HK-2 (cell line): ENCODE data around the gene EEF1G.
"Not testable (repeated sequence)": the region's sequence is repeated elsewhere in the genome, so short reads cannot be mapped to it uniquely, and the experiment has no call there.

Experiments
- DNase-seq: peaks from one replicate; pipeline ENCODE4 v3.0.0-alpha.2; 2018; ENCODE audit not compliant: unreplicated experiment

Gene EEF1G

GRCh38 chr11:62603776-62604299 is 30.1 kb upstream of the EEF1G start:
- DNase-seq = no peak

DNA sequence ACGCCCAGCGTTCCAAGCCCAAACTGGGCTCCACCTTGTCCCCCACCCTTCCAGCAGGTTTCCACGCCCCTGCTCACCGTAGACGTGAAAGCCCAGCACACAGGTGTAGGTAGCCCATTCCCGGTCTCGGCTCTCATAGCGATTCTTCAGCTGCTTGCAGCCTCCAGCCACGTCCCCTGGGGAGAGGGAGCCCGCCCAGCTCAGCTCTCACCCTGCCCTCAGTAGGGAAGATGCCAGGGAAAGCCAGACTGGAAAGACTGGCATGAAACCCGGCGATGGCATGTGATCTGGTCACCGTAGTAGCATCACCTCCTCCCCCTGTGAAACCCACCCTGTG is 29.3 kb upstream of the EEF1G start:
- no peak for DNase-seq

GRCh38 chr11:62602141-62603071 is 28.7 kb upstream of the EEF1G start:
- DNase-seq = no peak

GRCh38 chr11:62601372-62602140 is 27.9 kb upstream of the EEF1G start, which contains the start of gene MTA2:
Gene MTA2 (minus strand): TSS chr11:62601865. CDS start chr11:62601450, 415 bp downstream.
- peak; percentile 96 for DNase-seq

DNA sequence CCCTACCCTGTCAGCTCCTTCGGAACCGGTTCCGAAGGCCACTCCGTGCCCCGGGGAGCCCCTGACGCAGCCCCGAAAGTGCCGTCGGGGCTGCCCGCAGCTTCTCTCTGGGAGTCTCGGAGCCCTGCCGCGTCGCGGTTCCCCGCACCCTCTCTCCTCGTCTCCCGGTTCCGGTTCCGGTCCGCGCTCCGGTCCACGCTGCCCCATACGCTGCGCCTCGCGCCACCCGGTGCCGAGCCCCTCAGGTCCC is 27.4 kb upstream of the EEF1G start:
- DNase-seq = no peak

DNA sequence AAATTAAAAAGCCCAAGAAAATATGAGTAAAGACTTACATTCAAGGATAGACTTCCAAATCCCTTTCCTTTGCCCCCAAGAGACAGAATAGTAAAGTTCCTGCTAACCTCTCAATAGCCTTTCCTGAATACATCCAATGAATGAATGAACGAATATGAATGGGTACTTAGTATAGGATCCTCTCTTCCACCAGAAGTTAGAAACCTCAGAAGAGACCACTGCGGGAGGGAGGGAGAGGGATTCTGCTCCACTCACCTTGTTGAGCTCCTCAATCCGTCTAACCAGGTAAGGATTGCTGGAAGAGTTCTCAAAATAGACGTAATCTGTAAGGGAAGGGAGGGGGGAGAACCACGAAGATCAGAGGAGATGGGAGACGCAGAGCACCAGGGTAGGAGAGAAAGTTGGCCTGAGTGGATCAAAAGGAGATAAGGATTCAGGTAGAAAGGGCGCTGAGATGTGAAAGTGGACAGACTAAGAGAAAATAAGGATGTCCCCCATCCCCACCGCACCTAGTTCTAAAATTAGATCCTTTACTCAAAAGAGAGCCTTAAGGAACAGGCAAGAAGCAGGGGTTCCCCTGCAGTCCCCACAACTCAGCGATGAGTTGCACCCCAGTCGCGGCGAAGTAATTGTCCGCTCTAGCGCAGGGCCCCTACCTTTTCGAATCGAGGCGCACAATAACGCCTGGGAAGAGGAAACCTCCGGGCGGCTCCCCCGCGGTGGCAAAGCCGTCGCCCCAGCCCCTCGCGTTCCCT is 26.9 kb upstream of the EEF1G start:
- no peak for DNase-seq

GRCh38 chr11:62599901-62600300 is 26.2 kb upstream of the EEF1G start:
- no peak for DNase-seq

GRCh38 chr11:62599069-62599696 is 25.5 kb upstream of the EEF1G start:
- peak; percentile 75 for DNase-seq

DNA sequence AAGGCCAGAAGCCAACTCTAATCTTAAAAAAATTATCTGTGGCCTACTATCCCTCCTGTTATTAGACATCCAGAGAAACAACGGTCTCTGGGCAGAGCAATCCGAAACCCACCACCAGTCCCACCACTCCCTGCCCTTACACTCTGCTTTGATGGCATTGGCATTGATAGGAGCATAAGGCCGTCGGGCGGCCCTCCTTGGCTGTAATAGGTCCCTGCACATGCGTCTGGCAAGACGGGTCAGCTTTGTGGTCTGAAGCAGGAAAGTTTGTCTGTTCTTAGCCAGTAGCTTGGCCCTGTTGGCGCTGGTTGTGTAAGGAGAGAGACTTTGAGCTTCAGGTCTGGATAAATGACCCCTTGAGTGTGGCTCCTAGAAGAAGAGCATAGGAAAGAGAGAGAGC is 21.4 kb upstream of the EEF1G start:
- no peak for DNase-seq

- peak; percentile 45 for DNase-seq
Observed at GRCh38 chr11:62593434-62594044, 19.8 kb upstream of the EEF1G start.

GRCh38 chr11:62592989-62593421 is 19.3 kb upstream of the EEF1G start:
- DNase-seq = no peak

- no peak for DNase-seq
Observed at GRCh38 chr11:62592146-62592815, 18.6 kb upstream of the EEF1G start.

DNA sequence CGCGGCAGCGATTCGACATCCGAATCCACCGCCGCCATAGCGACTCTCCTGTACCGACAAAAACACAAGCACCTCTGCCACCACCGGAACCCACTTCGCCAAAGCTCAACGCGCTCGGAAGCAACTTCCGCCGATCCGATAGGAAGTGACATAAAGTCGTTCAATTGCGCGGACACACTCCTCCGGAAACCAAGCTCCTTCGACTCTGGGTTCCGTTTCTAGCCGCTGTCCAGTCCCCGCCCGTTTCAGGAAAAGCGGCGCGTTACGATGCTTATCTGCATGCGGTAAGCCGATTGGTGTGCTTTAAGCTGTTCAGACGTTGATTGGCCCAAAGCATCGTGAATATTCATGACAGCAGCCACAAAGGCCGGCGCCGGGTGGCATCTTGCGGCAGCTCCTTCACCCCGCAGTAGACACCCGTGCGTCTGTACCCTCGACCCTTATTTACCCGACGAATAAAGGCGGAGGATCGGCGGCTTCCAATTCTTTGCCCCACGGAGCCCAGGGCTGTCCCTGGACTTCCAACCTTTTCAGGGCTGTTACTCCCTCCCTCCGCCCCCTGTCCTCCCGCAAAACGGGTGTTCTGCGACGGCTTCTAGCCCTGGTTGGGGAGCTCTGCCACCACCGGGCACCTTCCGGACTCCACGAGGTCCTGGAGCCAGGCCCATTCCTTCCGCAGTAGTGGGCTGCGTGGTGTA is 17.9 kb upstream of the EEF1G start, which contains the start of gene TUT1:
Gene TUT1 (minus strand): TSS at position 76 of the 698 bp plus-strand sequence. CDS start 38 bp downstream, at position 38.
- DNase-seq = peak; percentile 94

GRCh38 chr11:62588966-62589637 is 15.4 kb upstream of the EEF1G start:
- DNase-seq = no peak

GRCh38 chr11:62585356-62585755 is 11.7 kb upstream of the EEF1G start:
- not testable (repeated sequence) for DNase-seq

- DNase-seq = not testable (repeated sequence)
Observed at GRCh38 chr11:62581735-62582134, 8.0 kb upstream of the EEF1G start.

DNA sequence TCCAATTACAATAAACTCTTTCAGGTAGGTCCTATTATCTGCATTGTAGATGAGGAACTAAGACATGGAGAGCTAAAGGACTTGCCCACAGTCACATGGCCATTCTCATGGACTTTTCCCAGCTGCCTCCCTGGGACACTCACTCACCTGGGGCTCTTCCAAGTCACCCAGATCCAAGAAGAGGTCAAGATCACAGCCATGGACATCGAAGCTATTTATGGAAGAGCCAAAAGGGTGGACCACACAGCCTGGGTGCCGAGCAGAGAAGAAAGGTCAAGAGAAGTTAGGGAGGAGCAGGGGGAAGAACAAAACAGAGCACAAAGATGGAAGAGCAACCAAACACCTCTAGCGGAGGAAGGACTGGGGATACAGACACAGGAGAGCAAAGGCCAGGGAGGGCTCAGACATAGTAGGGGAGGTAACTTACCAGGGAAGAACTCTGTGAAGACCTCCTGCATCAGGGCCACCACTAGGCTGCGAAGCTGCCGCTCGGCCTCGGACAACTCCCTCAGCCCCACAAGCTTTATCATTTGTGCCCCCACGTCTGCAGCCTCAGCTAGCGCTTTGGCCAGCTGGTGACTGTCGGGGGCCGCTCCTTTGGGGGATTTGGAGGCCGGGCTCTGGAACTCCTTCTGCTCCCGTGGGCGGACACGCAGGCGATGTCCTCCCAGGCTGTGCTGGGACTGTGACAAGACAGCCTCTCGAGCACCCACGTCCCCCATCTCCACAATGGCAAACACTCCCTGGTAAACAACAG is 7.4 kb upstream of the EEF1G start:
- no peak for DNase-seq

- DNase-seq = no peak
Observed at GRCh38 chr11:62579252-62579651, 5.6 kb upstream of the EEF1G start.

DNA sequence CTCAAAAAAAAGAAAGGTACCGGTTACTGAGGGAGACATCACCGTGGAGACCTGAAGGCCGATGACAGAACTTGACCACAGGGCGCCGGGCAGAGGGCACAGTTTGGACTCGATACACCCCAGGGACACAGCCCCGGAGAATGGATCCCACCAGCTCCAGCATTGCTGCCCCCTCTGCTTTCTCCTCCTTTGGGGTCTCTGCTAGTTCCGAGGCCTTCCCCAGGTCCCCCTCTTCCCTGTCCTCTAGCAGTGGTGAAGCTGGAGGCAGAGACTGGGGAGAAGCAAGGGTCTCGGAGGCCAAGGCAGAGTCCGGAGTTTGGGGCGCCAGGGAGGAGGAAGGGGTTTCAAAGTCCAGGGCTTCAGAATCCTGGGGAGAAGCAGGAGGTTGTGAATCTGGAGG is 4.8 kb upstream of the EEF1G start:
- DNase-seq = no peak
